OCI-LY1 (cell line): ENCODE measurements around the gene LRRFIP1.

Experiments
- CTCF ChIP-seq: fragments of 200-600 bp; sonication (generic), shearing (Covaris generic); IDR thresholded peaks from 2 replicates; pipeline ENCODE4 v1.5.1; 2017; ENCODE audit warnings: mild to moderate bottlenecking, antibody characterized with exemption, low read length, moderate library complexity, mixed read lengths
- EZH2 ChIP-seq: fragments of 200-600 bp; sonication (generic), shearing (Covaris generic); IDR thresholded peaks from 2 replicates; pipeline ENCODE4 v1.8.0; 2017; ENCODE audit warnings: borderline replicate concordance, mixed run types, mild to moderate bottlenecking, antibody characterized with exemption, low read length, moderate library complexity, mixed read lengths

GRCh38 chr2:237685408-237685807 is 58.0 kb downstream of the LRRFIP1 start:
- TF ChIP-seq CTCF (no peak), EZH2 (no peak)
